ENCODE measurements around the gene IL25. TPM values are rescaled to one million over a fixed set of nuclear protein-coding genes. Genes with fewer than 3 reads are reported as not detected.

The IL25 gene
- total RNA-seq, 1 donor from 2014 or later: not detected

GRCh38 chr14:23408307-23408630 is 35.7 kb downstream of the IL25 start:
- H3K27me3 Mint-ChIP-seq (ENCODE audit: low read depth): peaks cover 20% of the 10 kb centered on the region
- no peak for DNase-seq (ENCODE audit: low read depth, low spot score)
- no peaks in the 10 kb centered on the region for H3K36me3 Mint-ChIP-seq (ENCODE audit: low read depth)
- peaks cover 4% of the 10 kb centered on the region for H3K4me1 Mint-ChIP-seq
- H3K9me3 Mint-ChIP-seq: no peaks in the 10 kb centered on the region
- no peak for TF ChIP-seq CTCF (conservative IDR thresholded peaks at IDR 0.05)
- H3K4me3 Mint-ChIP-seq: no peak overlapping the region
- H3K27ac Mint-ChIP-seq (ENCODE audit: unreplicated experiment): no peak overlapping the region

GRCh38 chr14:23409475-23409874 is 36.9 kb downstream of the IL25 start:
- no peak for DNase-seq (ENCODE audit: low read depth, low spot score)
- Mint-ChIP-seq H3K27ac (ENCODE audit: unreplicated experiment) (no peak overlapping the region), H3K4me1 (peaks cover 4% of the 10 kb centered on the region), H3K36me3 (ENCODE audit: low read depth) (no peaks in the 10 kb centered on the region), H3K27me3 (ENCODE audit: low read depth) (peaks cover 13% of the 10 kb centered on the region), H3K9me3 (no peaks in the 10 kb centered on the region), H3K4me3 (no peak overlapping the region)
- TF ChIP-seq CTCF (conservative IDR thresholded peaks at IDR 0.05): no peak

- H3K27me3 Mint-ChIP-seq (ENCODE audit: low read depth): peaks cover 8% of the 10 kb centered on the region
- TF ChIP-seq CTCF (conservative IDR thresholded peaks at IDR 0.05): no peak
- H3K36me3 Mint-ChIP-seq (ENCODE audit: low read depth): no peaks in the 10 kb centered on the region
- H3K4me1 Mint-ChIP-seq: peaks cover 4% of the 10 kb centered on the region
- no peak overlapping the region for H3K27ac Mint-ChIP-seq (ENCODE audit: unreplicated experiment)
- no peak overlapping the region for H3K4me3 Mint-ChIP-seq
- DNase-seq (ENCODE audit: low read depth, low spot score): no peak
- no peaks in the 10 kb centered on the region for H3K9me3 Mint-ChIP-seq
These were observed 37.5 kb downstream of the IL25 start for GRCh38 chr14:23409966-23410635.

GRCh38 chr14:23411563-23412525 is 39.2 kb downstream of the IL25 start:
- Mint-ChIP-seq H3K4me3 (no peak overlapping the region), H3K9me3 (no peaks in the 10 kb centered on the region), H3K36me3 (ENCODE audit: low read depth) (no peaks in the 10 kb centered on the region), H3K4me1 (peaks cover 4% of the 10 kb centered on the region), H3K27me3 (ENCODE audit: low read depth) (peaks cover 4% of the 10 kb centered on the region), H3K27ac (ENCODE audit: unreplicated experiment) (no peak overlapping the region)
- no peak for DNase-seq (ENCODE audit: low read depth, low spot score)
- TF ChIP-seq CTCF (conservative IDR thresholded peaks at IDR 0.05): no peak

GRCh38 chr14:23413681-23414080 is 41.1 kb downstream of the IL25 start:
- DNase-seq (ENCODE audit: low read depth, low spot score): no peak
- H3K4me3 Mint-ChIP-seq: no peak overlapping the region
- no peaks in the 10 kb centered on the region for H3K9me3 Mint-ChIP-seq
- H3K27me3 Mint-ChIP-seq (ENCODE audit: low read depth): no peaks in the 10 kb centered on the region
- peaks cover 4% of the 10 kb centered on the region for H3K4me1 Mint-ChIP-seq
- H3K27ac Mint-ChIP-seq (ENCODE audit: unreplicated experiment): peak overlapping the region; percentile 62
- no peaks in the 10 kb centered on the region for H3K36me3 Mint-ChIP-seq (ENCODE audit: low read depth)
- no peak for TF ChIP-seq CTCF (conservative IDR thresholded peaks at IDR 0.05)
